Epithelial cell of proximal tubule (primary cell): ENCODE results near the gene USP32. TPM values are rescaled to one million over a fixed set of nuclear protein-coding genes. Genes with fewer than 3 reads are reported as not detected.

ENCODE experiments used
- DNase-seq: peaks from one replicate; pipeline ENCODE4 v3.0.0-alpha.2; 2011; ENCODE audit warnings: low read depth
- H3K4me3 ChIP-seq: 2 replicates; pipeline ENCODE4 v1.5.1; 2011; ENCODE audit warnings: low read depth, mild to moderate bottlenecking, low read length
- CTCF ChIP-seq: conservative IDR thresholded peaks from 2 replicates; pipeline ENCODE4 v1.5.1; 2012; ENCODE audit warnings: low read depth, mild to moderate bottlenecking, low read length
- total RNA-seq: library from RNA; depleted of rRNA; stranded (reverse); fragments of >200 nt; gene quantifications from 2 replicates; pipeline ENCODE4 v1.2.3, GENCODE V29; 2015

The USP32 gene
- total RNA-seq, 1 donor from 2014 or later: 18.7 TPM

- H3K4me3 ChIP-seq: no peak overlapping the region
- DNase-seq: no peak
- no peak for TF ChIP-seq CTCF
These were observed 230.2 kb downstream of the USP32 start for GRCh38 chr17:60161598-60162330.

GRCh38 chr17:60160829-60161501 lies 231.0 kb downstream of the USP32 start:
- no peak for TF ChIP-seq CTCF
- no peak overlapping the region for H3K4me3 ChIP-seq
- no peak for DNase-seq

- H3K4me3 ChIP-seq: no peak overlapping the region
- TF ChIP-seq CTCF: no peak
- no peak for DNase-seq
These were observed 232.5 kb downstream of the USP32 start for GRCh38 chr17:60159479-60159866.

- no peak for TF ChIP-seq CTCF
- no peak overlapping the region for H3K4me3 ChIP-seq
- DNase-seq: no peak
These were observed 233.0 kb downstream of the USP32 start for GRCh38 chr17:60158751-60159478.

- TF ChIP-seq CTCF: no peak
- no peak overlapping the region for H3K4me3 ChIP-seq
- no peak for DNase-seq
These were observed 234.4 kb downstream of the USP32 start for GRCh38 chr17:60157487-60158040.

- H3K4me3 ChIP-seq: no peak overlapping the region
- TF ChIP-seq CTCF: no peak
- no peak for DNase-seq
These were observed 235.2 kb downstream of the USP32 start for GRCh38 chr17:60156746-60157145.
